NT2/D1 (cell line): ENCODE results near the gene XDH.

Experiments
- SUZ12 ChIP-seq: IDR thresholded peaks from 2 replicates; pipeline ENCODE4 v1.6.1; 2011; ENCODE audit not compliant: insufficient read length, insufficient read depth; ENCODE audit errors: extremely low read depth
- YY1 ChIP-seq: IDR thresholded peaks from 2 replicates; pipeline ENCODE4 v1.6.1; 2011; ENCODE audit not compliant: insufficient read length, insufficient read depth
- ZNF274 ChIP-seq: IDR thresholded peaks from 2 replicates; pipeline ENCODE4 v1.6.1; 2011; ENCODE audit warnings: mild to moderate bottlenecking, low read depth, low read length

DNA sequence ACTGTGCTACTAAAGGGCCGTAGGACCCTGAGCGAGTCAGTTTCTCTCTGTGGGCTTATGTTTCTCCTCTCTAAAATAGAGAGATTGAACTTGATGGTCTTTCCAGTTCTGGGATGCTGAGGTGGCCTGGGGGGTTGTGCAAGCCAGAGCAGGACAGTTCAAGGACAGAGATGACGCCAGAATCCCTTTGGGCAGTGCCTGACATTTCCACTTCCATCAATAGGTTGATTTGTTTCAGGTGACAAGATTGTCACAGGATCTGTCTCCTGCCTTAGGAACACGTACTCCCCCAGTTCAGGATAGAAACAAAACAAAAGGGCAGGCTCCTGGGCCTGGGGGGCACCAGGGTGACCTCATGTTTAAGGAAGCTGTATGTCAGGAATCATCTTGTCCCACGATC is 82.0 kb downstream of the XDH start:
- no peak for TF ChIP-seq ZNF274
- no peak for TF ChIP-seq YY1
- TF ChIP-seq SUZ12: no peak
